ENCODE results near the gene PGLYRP2. TPM values are rescaled to one million over a fixed set of nuclear protein-coding genes. Genes with fewer than 3 reads are reported as not detected.
A peak's percentile ranks its signal among the peaks of the same experiment; 100 is the strongest.

The PGLYRP2 gene
- total RNA-seq, 1 donor from 2014 or later, result not detected

- Histone ChIP-seq H3K27ac (ENCODE audit: low read depth, low read length) (no peak overlapping the region), H3K4me2 (ENCODE audit: low read length) (peak overlapping the region; percentile 69), H3K36me3 (ENCODE audit: insufficient read depth, low read length) (no peaks in the 10 kb centered on the region), H2AFZ (ENCODE audit: low read depth, low read length) (no peak overlapping the region), H3K79me2 (ENCODE audit: insufficient read depth, low read length) (no peaks in the 10 kb centered on the region), H3K27me3 (ENCODE audit: insufficient read depth, low read length) (peaks cover 13% of the 10 kb centered on the region), H3K9ac (ENCODE audit: low read length) (no peak overlapping the region), H3K9me3 (ENCODE audit: insufficient read depth, low read depth, low read length) (peaks cover 4% of the 10 kb centered on the region), H4K20me1 (ENCODE audit: insufficient read depth, low read length) (no peaks in the 10 kb centered on the region), H3K4me1 (ENCODE audit: insufficient read depth, low read length) (peaks cover 7% of the 10 kb centered on the region), H3K4me3 (ENCODE audit: insufficient read depth, low read depth, low read length) (no peak overlapping the region)
- H3K4me1 Mint-ChIP-seq (ENCODE audit: low read depth, unreplicated experiment), result no peaks in the 10 kb centered on the region
- no peaks in the 10 kb centered on the region for H3K36me3 Mint-ChIP-seq (ENCODE audit: low read depth, unreplicated experiment)
- DNase-seq (ENCODE audit: low read depth) (no peak), FAIRE-seq (no peak)
- TF ChIP-seq, protein P1, sequence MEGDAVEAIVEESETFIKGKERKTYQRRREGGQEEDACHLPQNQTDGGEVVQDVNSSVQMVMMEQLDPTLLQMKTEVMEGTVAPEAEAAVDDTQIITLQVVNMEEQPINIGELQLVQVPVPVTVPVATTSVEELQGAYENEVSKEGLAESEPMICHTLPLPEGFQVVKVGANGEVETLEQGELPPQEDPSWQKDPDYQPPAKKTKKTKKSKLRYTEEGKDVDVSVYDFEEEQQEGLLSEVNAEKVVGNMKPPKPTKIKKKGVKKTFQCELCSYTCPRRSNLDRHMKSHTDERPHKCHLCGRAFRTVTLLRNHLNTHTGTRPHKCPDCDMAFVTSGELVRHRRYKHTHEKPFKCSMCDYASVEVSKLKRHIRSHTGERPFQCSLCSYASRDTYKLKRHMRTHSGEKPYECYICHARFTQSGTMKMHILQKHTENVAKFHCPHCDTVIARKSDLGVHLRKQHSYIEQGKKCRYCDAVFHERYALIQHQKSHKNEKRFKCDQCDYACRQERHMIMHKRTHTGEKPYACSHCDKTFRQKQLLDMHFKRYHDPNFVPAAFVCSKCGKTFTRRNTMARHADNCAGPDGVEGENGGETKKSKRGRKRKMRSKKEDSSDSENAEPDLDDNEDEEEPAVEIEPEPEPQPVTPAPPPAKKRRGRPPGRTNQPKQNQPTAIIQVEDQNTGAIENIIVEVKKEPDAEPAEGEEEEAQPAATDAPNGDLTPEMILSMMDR (IDR thresholded peaks at IDR 0.05; ENCODE audit: insufficient read depth, low read depth, low read length), result no peak
- TF ChIP-seq EZH2 (IDR thresholded peaks at IDR 0.05; ENCODE audit: insufficient read depth, low read length), result no peak
- H3K9me3 Mint-ChIP-seq (ENCODE audit: unreplicated experiment), result peaks cover 12% of the 10 kb centered on the region
- H3K4me3 Mint-ChIP-seq (ENCODE audit: unreplicated experiment), result no peak overlapping the region
- no peak overlapping the region for H3K27ac Mint-ChIP-seq (ENCODE audit: unreplicated experiment)
- H3K27me3 Mint-ChIP-seq (ENCODE audit: low read depth, unreplicated experiment), result peaks cover 47% of the 10 kb centered on the region
These were observed 10.4 kb downstream of the PGLYRP2 start for GRCh38 chr19:15468675-15469512.

- H3K36me3 Mint-ChIP-seq (ENCODE audit: low read depth, unreplicated experiment), result no peaks in the 10 kb centered on the region
- H3K27me3 Mint-ChIP-seq (ENCODE audit: low read depth, unreplicated experiment), result peaks cover 44% of the 10 kb centered on the region
- no peak for FAIRE-seq
These were observed 11.5 kb downstream of the PGLYRP2 start for GRCh38 chr19:15467734-15468214.

More at GRCh38 chr19:15467734-15468214, 11.5 kb downstream of the PGLYRP2 start:
- no peak overlapping the region for H3K9ac ChIP-seq (ENCODE audit: low read length)
- H3K79me2 ChIP-seq (ENCODE audit: insufficient read depth, low read length), result no peaks in the 10 kb centered on the region
- Mint-ChIP-seq H3K4me3 (ENCODE audit: unreplicated experiment) (no peak overlapping the region), H3K4me1 (ENCODE audit: low read depth, unreplicated experiment) (no peaks in the 10 kb centered on the region), H3K9me3 (ENCODE audit: unreplicated experiment) (peaks cover 8% of the 10 kb centered on the region), H3K27ac (ENCODE audit: unreplicated experiment) (no peak overlapping the region)
- no peak overlapping the region for H2AFZ ChIP-seq (ENCODE audit: low read depth, low read length)
- H3K4me3 ChIP-seq (ENCODE audit: insufficient read depth, low read depth, low read length), result no peak overlapping the region
- peaks cover 7% of the 10 kb centered on the region for H3K4me1 ChIP-seq (ENCODE audit: insufficient read depth, low read length)
- TF ChIP-seq EZH2 (IDR thresholded peaks at IDR 0.05; ENCODE audit: insufficient read depth, low read length), result no peak
- TF ChIP-seq, protein P1 (IDR thresholded peaks at IDR 0.05; ENCODE audit: insufficient read depth, low read depth, low read length), result no peak
- peaks cover 4% of the 10 kb centered on the region for H3K9me3 ChIP-seq (ENCODE audit: insufficient read depth, low read depth, low read length)
- no peak overlapping the region for H3K27ac ChIP-seq (ENCODE audit: low read depth, low read length)
- DNase-seq (ENCODE audit: low read depth), result no peak
- no peaks in the 10 kb centered on the region for H3K36me3 ChIP-seq (ENCODE audit: insufficient read depth, low read length)
- peaks cover 13% of the 10 kb centered on the region for H3K27me3 ChIP-seq (ENCODE audit: insufficient read depth, low read length)
- no peak overlapping the region for H3K4me2 ChIP-seq (ENCODE audit: low read length)
- no peaks in the 10 kb centered on the region for H4K20me1 ChIP-seq (ENCODE audit: insufficient read depth, low read length)
